Measurements from ENCODE around the gene KCND2. TPM values are rescaled to one million over a fixed set of nuclear protein-coding genes. Genes with fewer than 3 reads are reported as not detected.
"Not testable (repeated sequence)": the region's sequence is repeated elsewhere in the genome, so short reads cannot be mapped to it uniquely, and the experiment has no call there.

The KCND2 gene
- total RNA-seq, 2 donors from 2014 or later, result 0.08 to 0.17 TPM

DNA sequence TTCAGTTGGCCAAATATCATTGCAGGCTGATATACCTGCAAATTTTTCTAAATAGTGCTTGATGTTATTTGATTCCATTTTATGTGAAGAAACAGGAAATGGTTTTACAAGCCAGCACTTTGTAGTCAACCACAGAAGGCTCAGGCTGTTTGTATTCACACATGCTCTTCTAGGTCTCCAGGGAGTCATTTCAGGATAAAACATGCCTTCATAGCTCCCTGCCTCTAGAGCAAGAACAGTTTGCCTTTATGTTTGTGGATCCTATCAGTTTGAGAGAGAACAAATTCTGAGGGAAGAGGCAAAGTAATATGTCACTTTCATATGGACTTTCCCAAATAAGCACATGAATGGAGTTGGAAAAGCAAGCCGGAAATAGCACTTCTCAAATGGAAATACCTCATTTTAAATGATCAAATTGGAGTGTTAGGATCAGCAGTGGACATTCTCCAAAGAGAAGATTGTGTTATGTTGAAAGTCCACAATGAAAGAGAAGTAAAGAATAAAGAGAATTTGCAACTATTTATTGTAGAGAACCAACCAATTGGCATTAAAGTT, 277.6 kb downstream of the KCND2 start:
- Histone ChIP-seq H3K9ac (ENCODE audit: low read depth in 2 of 2, low read length in 2 of 2) (no peak overlapping the region), H3K27me3 (no peaks in the 10 kb centered on the region), H3K9me3 (no peaks in the 10 kb centered on the region), H3K36me3 (no peaks in the 10 kb centered on the region), H3K4me3 (no peak overlapping the region), H3K4me1 (no peaks in the 10 kb centered on the region), H3K27ac (no peak overlapping the region)
- no peak for DNase-seq
- intact Hi-C loops (cut with DNase I), result loop anchor here (10.0 kb wide), 1 partner anchor 1276 kb away; no protein-coding TSS in a partner anchor
- no peak for TF ChIP-seq CTCF (IDR thresholded peaks at IDR 0.05)

DNA sequence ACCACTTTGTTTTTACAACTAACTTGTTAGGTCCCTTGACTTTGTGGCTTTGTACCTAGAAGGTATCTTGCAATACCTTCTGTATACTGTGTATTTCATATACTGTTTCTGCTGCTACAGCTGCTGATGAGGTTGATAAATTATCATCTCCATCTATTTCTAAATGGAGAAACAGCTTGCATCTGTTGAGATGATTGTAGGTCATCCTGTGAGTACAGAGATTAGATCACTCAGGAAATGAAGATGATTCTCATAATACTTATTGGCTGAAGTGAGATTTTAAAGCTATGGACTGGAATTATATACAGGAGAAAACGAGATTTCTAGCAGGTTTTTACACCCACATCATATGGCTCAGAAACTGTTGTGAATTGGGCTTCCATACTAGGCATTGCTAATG, 280.5 kb downstream of the KCND2 start:
- Histone ChIP-seq H3K4me1 (no peaks in the 10 kb centered on the region), H3K27ac (no peak overlapping the region), H3K9ac (ENCODE audit: low read depth in 2 of 2, low read length in 2 of 2) (no peak overlapping the region), H3K4me3 (no peak overlapping the region), H3K36me3 (no peaks in the 10 kb centered on the region), H3K27me3 (no peaks in the 10 kb centered on the region), H3K9me3 (no peaks in the 10 kb centered on the region)
- intact Hi-C loops (cut with DNase I), result loop anchor here (10.0 kb wide), 1 partner anchor 1279 kb away; no protein-coding TSS in a partner anchor
- TF ChIP-seq CTCF (IDR thresholded peaks at IDR 0.05), result no peak
- no peak for DNase-seq

- peak; percentile 44 for TF ChIP-seq CTCF (IDR thresholded peaks at IDR 0.05)
- peak; percentile 25 for DNase-seq
- intact Hi-C loops (cut with DNase I), result loop anchor here (10.0 kb wide), 1 partner anchor 1280 kb away; no protein-coding TSS in a partner anchor
Measured at GRCh38 chr7:120554960-120555571, 282.1 kb downstream of the KCND2 start.

DNA sequence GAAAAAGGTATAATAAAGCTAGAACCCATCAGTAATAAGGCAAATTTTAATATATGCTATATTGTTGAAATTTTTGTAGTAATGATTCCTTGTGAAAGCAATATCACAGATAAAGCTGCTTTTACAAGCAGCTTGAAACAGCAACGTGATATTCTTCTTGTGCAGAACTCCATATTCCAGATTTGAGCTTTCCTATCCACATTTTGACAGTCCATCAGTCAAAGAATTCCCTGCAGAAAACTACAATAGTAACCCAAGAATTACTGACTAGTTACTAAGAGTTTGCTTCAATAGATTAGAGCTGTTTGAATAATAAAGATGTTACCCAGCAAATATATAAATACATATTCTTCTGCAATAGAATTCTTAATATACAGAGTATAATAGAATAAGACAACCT, 291.2 kb downstream of the KCND2 start:
- H3K9me3 ChIP-seq, result no peaks in the 10 kb centered on the region
- no peaks in the 10 kb centered on the region for H3K36me3 ChIP-seq
- no peak overlapping the region for H3K27ac ChIP-seq
- no peak for DNase-seq
- H3K27me3 ChIP-seq, result no peaks in the 10 kb centered on the region
- no peak for TF ChIP-seq CTCF (IDR thresholded peaks at IDR 0.05)
- no peak overlapping the region for H3K9ac ChIP-seq (ENCODE audit: low read depth in 2 of 2, low read length in 2 of 2)
- intact Hi-C loops (cut with DNase I), result no loop called here
- H3K4me3 ChIP-seq, result no peak overlapping the region
- no peaks in the 10 kb centered on the region for H3K4me1 ChIP-seq

More at GRCh38 chr7:120554960-120555571, 282.1 kb downstream of the KCND2 start:
- no peak overlapping the region for H3K9ac ChIP-seq (ENCODE audit: low read depth in 2 of 2, low read length in 2 of 2)
- H3K36me3 ChIP-seq, result no peaks in the 10 kb centered on the region
- no peaks in the 10 kb centered on the region for H3K9me3 ChIP-seq
- no peaks in the 10 kb centered on the region for H3K4me1 ChIP-seq
- H3K27me3 ChIP-seq, result no peaks in the 10 kb centered on the region
- H3K4me3 ChIP-seq, result no peak overlapping the region
- no peak overlapping the region for H3K27ac ChIP-seq

DNA sequence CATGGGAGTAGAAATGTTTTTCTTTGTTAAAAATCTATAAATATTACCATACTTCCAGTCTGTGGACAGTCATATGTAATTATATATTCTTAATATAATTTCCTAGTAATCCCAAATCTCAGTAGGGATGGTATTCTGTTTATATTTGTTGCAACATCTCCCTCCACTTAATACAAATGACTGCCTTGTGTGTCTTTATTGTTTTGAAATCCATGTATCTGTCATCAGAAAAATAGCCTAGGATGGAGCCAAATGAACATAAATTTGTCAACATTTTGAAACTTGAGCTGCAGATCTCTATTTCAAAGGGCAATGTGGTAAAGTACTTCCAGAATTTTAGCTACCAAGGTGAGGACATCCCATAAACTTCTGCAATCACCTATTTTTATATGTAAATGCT, 294.2 kb downstream of the KCND2 start:
- no peak for TF ChIP-seq CTCF (IDR thresholded peaks at IDR 0.05)
- Histone ChIP-seq H3K9me3 (no peaks in the 10 kb centered on the region), H3K27ac (no peak overlapping the region), H3K9ac (ENCODE audit: low read depth in 2 of 2, low read length in 2 of 2) (no peak overlapping the region), H3K36me3 (no peaks in the 10 kb centered on the region), H3K4me3 (no peak overlapping the region), H3K27me3 (no peaks in the 10 kb centered on the region), H3K4me1 (no peaks in the 10 kb centered on the region)
- intact Hi-C loops (cut with DNase I), result no loop called here
- DNase-seq, result no peak

- H3K36me3 ChIP-seq; intact Hi-C loops (cut with DNase I); H3K9ac ChIP-seq (ENCODE audit: low read depth in 2 of 2, low read length in 2 of 2); H3K4me3 ChIP-seq; H3K27me3 ChIP-seq; H3K9me3 ChIP-seq; DNase-seq; H3K4me1 ChIP-seq; H3K27ac ChIP-seq: not testable (repeated sequence)
Measured at GRCh38 chr7:120578657-120579056, 305.7 kb downstream of the KCND2 start.
